ENCODE data around the gene CD79A. TPM values are rescaled to one million over a fixed set of nuclear protein-coding genes. Genes with fewer than 3 reads are reported as not detected.
A peak's percentile ranks its signal among the peaks of the same experiment; 100 is the strongest.
"Not testable (repeated sequence)": the region's sequence is repeated elsewhere in the genome, so short reads cannot be mapped to it uniquely, and the experiment has no call there.

The CD79A gene
- total RNA-seq, 4 donors from 2014 or later: 2.3 to 33.0 (median 8.2) TPM; not detected in 1

- 56% methylated on average over 16 of the region's 16 CpGs; no CpG with 5 or more reads in 1 of the 2 donors for WGBS, 2 donors (ENCODE audit: low coverage in 1 of 2)
- intact Hi-C loops (cut with DNase I; ENCODE audit: low total_unique reads) (loop anchor here (5.0 kb wide), 1 partner anchor 86 kb away; the partner anchor contains the start of gene RABAC1), in situ Hi-C loops (cut with MboI; ENCODE audit: low pct_ligation_motif_present in 1 of 4, low pct_unique_long_range_greater_than_20kb in 1 of 4, low sequenced_read_pairs in 3 of 4) (loop anchor here in 3 of 4 donors (5.0 to 10.0 kb wide), 3 partner anchors 76 to 83 kb away; partner anchors contain the start of gene RABAC1 (in 1 of the 3))
- DNase-seq: peak; percentile 78
- Histone ChIP-seq H3K9me3 (no peaks in the 10 kb centered on the region), H3K4me3 (no peak overlapping the region), H3K27me3 (no peaks in the 10 kb centered on the region), H3K36me3 (peaks cover 0 to 17% (median 7%) of the 10 kb centered on the region in 4 donors), H3K27ac (peak overlapping the region; percentile 53 to 78 (median 58)), H3K4me1 (peaks cover 11 to 66% (median 24%) of the 10 kb centered on the region in 4 donors)
- TF ChIP-seq EP300 (IDR thresholded peaks at IDR 0.05; ENCODE audit: low read depth) (no peak), POLR2AphosphoS5 (IDR thresholded peaks at IDR 0.05) (peak in 1 of 3 donors; percentile 39)
Measured at GRCh38 chr19:41871573-41872383, 5.3 kb upstream of the CD79A start.

- H3K9me3 ChIP-seq: no peaks in the 10 kb centered on the region
- no peak for DNase-seq
- peak overlapping the region; percentile 48 to 78 (median 58) for H3K27ac ChIP-seq
- intact Hi-C loops (cut with DNase I; ENCODE audit: low total_unique reads): loop anchor here (5.0 kb wide), 1 partner anchor 85 kb away; the partner anchor contains the start of gene RABAC1
- peaks cover 10 to 62% (median 23%) of the 10 kb centered on the region in 4 donors for H3K4me1 ChIP-seq
- no peaks in the 10 kb centered on the region for H3K27me3 ChIP-seq
- peaks cover 0 to 17% (median 7%) of the 10 kb centered on the region in 4 donors for H3K36me3 ChIP-seq
- H3K4me3 ChIP-seq: no peak overlapping the region
- in situ Hi-C loops (cut with MboI; ENCODE audit: low pct_ligation_motif_present in 1 of 4, low pct_unique_long_range_greater_than_20kb in 1 of 4, low sequenced_read_pairs in 3 of 4): loop anchor here in 3 of 4 donors (5.0 to 10.0 kb wide), 3 partner anchors 75 to 82 kb away; partner anchors contain the start of gene RABAC1 (in 1 of the 3)
- TF ChIP-seq EP300 (IDR thresholded peaks at IDR 0.05; ENCODE audit: low read depth) (no peak), CTCF (IDR thresholded peaks at IDR 0.05) (no peak), POLR2AphosphoS5 (IDR thresholded peaks at IDR 0.05) (no peak), POLR2A (IDR thresholded peaks at IDR 0.05) (no peak)
- WGBS, 2 donors (ENCODE audit: low coverage in 1 of 2): 89 to 90% methylated on average over 9 to 12 of the region's 12 CpGs
Measured at GRCh38 chr19:41872384-41872774, 4.7 kb upstream of the CD79A start.

- WGBS, 2 donors (ENCODE audit: low coverage in 1 of 2): 41 to 56% methylated on average over 13 to 18 of the region's 18 CpGs
- H3K27ac ChIP-seq: peak overlapping the region; percentile 42 to 60 (median 52)
Measured at GRCh38 chr19:41872775-41873647, 4.1 kb upstream of the CD79A start.

GRCh38 chr19:41875973-41876372 is 1.1 kb upstream of the CD79A start:
- H3K36me3 ChIP-seq; intact Hi-C loops (cut with DNase I; ENCODE audit: low total_unique reads); H3K27me3 ChIP-seq; H3K9me3 ChIP-seq; DNase-seq; H3K4me3 ChIP-seq: not testable (repeated sequence)
- WGBS, 2 donors (ENCODE audit: low coverage in 1 of 2): 67 to 71% methylated on average over 3 of the region's 3 CpGs
- in situ Hi-C loops (cut with MboI; ENCODE audit: low pct_ligation_motif_present in 1 of 4, low pct_unique_long_range_greater_than_20kb in 1 of 4, low sequenced_read_pairs in 3 of 4): loop anchor here in 1 of 4 donors (10.0 kb wide), 1 partner anchor 79 kb away; the partner anchor contains the start of gene RABAC1
- peaks cover 0 to 27% (median 3%) of the 10 kb centered on the region in 4 donors for H3K4me1 ChIP-seq
- peak overlapping the region; percentile 52 to 74 (median 60) for H3K27ac ChIP-seq

More at GRCh38 chr19:41872775-41873647, 4.1 kb upstream of the CD79A start:
- no peak overlapping the region for H3K4me3 ChIP-seq
- TF ChIP-seq POLR2A (IDR thresholded peaks at IDR 0.05) (peak; percentile 6), POLR2AphosphoS5 (IDR thresholded peaks at IDR 0.05) (peak in 1 of 3 donors; percentile 5), CTCF (IDR thresholded peaks at IDR 0.05) (peak; percentile 60 to 84 (median 74)), EP300 (IDR thresholded peaks at IDR 0.05; ENCODE audit: low read depth) (no peak)
- DNase-seq: peak; percentile 87
- intact Hi-C loops (cut with DNase I; ENCODE audit: low total_unique reads) (loop anchor here (5.0 kb wide), 1 partner anchor 84 kb away; the partner anchor contains the start of gene RABAC1), in situ Hi-C loops (cut with MboI; ENCODE audit: low pct_ligation_motif_present in 1 of 4, low pct_unique_long_range_greater_than_20kb in 1 of 4, low sequenced_read_pairs in 3 of 4) (loop anchor here in 3 of 4 donors (5.0 to 10.0 kb wide), 3 partner anchors 74 to 82 kb away; partner anchors contain the start of gene RABAC1 (in 1 of the 3))
- peaks cover 4 to 56% (median 22%) of the 10 kb centered on the region in 4 donors for H3K4me1 ChIP-seq
- H3K9me3 ChIP-seq: no peaks in the 10 kb centered on the region
- peaks cover 0 to 17% (median 7%) of the 10 kb centered on the region in 4 donors for H3K36me3 ChIP-seq
- H3K27me3 ChIP-seq: no peaks in the 10 kb centered on the region
